Nephron progenitor cell (in vitro differentiated cells): ENCODE results near the gene RFX1.

Experiments used
- DNase-seq: peaks from one replicate; pipeline ENCODE4 v3.0.0; 2021
- H3K27ac Mint-ChIP-seq: 2 replicates; pipeline ENCODE4 v1.8.0; 2021; ENCODE audit warnings: mild to moderate bottlenecking, moderate library complexity, mixed read lengths
- H3K27me3 Mint-ChIP-seq: 2 replicates; pipeline ENCODE4 v1.8.0; 2021; ENCODE audit warnings: mild to moderate bottlenecking, low read depth, mixed read lengths; ENCODE audit not compliant: poor library complexity
- H3K36me3 Mint-ChIP-seq: 2 replicates; pipeline ENCODE4 v1.8.0; 2021; ENCODE audit warnings: low read depth, mixed read lengths
- H3K4me1 Mint-ChIP-seq: 2 replicates; pipeline ENCODE4 v1.8.0; 2021; ENCODE audit warnings: mixed read lengths
- H3K4me3 Mint-ChIP-seq: 2 replicates; pipeline ENCODE4 v1.8.0; 2021; ENCODE audit warnings: mild to moderate bottlenecking, moderate library complexity, mixed read lengths
- H3K9me3 Mint-ChIP-seq: 2 replicates; pipeline ENCODE4 v1.8.0; 2021; ENCODE audit warnings: mild to moderate bottlenecking, moderate library complexity, mixed read lengths
- TF ChIP-seq, protein P1 (sequence below): fragments of 200-600 bp; sonication (generic); IDR thresholded peaks from 2 replicates; pipeline ENCODE4 v1.5.0; 2021; ENCODE audit warnings: antibody characterized with exemption

Gene RFX1

DNA sequence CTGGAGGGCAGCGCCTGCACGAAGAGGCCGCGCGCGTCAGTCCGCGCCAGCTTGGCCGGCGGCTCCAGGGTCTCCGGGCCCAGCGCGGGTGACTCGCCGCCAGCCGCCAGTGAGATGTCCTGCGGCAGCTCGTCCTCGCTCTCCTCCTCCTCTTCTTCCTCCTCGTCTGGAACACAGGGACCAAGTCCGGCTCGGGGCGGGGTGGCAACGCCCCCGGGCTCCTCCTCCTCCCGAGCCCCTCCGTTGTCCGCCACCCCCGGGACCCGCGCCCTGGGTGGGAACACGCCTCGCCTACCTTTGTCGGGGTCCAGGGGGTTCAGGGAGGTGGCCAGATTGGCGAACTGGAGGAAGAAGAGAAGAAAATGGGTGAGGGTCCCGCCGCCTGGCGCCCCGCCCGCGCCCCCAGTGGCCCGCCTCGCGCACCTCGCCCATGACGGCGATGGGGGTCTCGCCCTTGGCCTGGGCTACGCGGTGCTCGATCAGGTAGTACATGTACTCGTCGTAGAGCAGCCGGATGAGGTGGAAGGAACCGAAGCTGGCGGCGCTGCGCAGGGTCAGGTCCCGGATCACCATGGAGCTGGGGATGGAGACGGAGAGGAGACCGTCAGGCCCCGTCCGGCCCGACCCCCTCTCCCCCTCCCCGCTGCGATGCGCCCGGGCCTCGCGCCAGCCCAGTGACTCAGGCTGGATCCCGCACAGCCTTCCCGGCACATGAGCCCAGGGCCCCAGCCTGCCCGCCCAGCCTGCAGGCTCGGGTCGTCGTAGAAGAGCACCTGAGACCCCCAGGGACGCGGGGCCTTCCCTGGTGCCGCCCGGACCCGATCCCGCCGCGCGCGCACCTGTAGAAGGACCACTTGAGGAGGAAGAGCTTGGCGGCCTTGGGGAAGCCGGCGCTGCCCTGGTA is 43.2 kb downstream of the RFX1 start:
- peaks cover 19% of the 10 kb centered on the region for H3K36me3 Mint-ChIP-seq
- H3K9me3 Mint-ChIP-seq = no peaks in the 10 kb centered on the region
- peaks cover 7% of the 10 kb centered on the region for H3K4me1 Mint-ChIP-seq
- H3K4me3 Mint-ChIP-seq = no peak overlapping the region
- TF ChIP-seq, protein P1, sequence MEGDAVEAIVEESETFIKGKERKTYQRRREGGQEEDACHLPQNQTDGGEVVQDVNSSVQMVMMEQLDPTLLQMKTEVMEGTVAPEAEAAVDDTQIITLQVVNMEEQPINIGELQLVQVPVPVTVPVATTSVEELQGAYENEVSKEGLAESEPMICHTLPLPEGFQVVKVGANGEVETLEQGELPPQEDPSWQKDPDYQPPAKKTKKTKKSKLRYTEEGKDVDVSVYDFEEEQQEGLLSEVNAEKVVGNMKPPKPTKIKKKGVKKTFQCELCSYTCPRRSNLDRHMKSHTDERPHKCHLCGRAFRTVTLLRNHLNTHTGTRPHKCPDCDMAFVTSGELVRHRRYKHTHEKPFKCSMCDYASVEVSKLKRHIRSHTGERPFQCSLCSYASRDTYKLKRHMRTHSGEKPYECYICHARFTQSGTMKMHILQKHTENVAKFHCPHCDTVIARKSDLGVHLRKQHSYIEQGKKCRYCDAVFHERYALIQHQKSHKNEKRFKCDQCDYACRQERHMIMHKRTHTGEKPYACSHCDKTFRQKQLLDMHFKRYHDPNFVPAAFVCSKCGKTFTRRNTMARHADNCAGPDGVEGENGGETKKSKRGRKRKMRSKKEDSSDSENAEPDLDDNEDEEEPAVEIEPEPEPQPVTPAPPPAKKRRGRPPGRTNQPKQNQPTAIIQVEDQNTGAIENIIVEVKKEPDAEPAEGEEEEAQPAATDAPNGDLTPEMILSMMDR = no peak
- H3K27me3 Mint-ChIP-seq = peaks cover 4% of the 10 kb centered on the region
- H3K27ac Mint-ChIP-seq = no peak overlapping the region
- DNase-seq = no peak

DNA sequence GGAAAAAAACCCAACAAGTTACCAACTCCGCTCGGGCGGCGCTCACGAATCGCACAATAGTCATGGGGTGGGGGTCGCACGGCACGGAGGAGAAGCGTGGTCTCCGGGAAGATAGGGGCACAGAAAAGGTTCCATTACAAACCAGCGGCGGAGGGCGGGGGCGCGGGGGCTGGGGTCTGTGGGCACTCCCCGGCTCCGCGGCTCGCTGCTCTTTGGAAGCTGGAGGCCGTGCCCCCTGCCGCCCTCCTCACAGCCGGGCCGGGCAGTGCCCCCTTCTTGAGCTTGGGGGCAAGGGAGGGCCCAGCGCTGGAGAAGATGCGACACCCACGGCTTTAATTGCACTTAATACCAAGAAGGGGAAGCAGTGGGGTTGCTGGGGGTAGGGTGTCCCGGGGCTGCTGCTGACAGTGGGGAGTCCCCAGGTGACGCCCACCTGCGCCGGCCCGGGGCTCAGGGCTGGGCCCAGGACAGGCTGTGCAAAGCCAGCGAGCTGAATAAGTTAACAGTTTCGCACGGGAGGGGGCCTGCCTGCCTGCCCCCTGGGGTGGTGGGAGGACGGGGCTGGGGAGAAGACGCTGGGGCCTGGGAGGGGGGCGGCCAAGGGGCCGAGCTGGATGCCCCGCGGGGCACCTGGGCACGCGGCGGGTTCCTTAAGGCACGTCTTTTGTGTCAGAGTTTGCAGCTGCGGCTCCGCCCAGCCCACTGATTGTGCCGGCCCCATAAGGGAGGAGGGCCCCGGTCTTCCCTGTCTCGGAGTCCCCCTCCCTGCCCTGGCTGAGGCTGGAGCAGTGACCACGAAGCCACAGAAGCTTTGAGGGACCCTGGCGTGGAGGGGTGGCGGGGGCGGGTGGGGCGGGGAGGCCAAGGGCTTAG is 44.1 kb downstream of the RFX1 start:
- TF ChIP-seq, protein P1 = no peak
- H3K4me1 Mint-ChIP-seq = peaks cover 7% of the 10 kb centered on the region
- H3K36me3 Mint-ChIP-seq = peaks cover 13% of the 10 kb centered on the region
- no peaks in the 10 kb centered on the region for H3K9me3 Mint-ChIP-seq
- H3K27ac Mint-ChIP-seq = peak overlapping the region; percentile 66
- H3K27me3 Mint-ChIP-seq = peaks cover 4% of the 10 kb centered on the region
- no peak for DNase-seq
- H3K4me3 Mint-ChIP-seq = no peak overlapping the region

DNA sequence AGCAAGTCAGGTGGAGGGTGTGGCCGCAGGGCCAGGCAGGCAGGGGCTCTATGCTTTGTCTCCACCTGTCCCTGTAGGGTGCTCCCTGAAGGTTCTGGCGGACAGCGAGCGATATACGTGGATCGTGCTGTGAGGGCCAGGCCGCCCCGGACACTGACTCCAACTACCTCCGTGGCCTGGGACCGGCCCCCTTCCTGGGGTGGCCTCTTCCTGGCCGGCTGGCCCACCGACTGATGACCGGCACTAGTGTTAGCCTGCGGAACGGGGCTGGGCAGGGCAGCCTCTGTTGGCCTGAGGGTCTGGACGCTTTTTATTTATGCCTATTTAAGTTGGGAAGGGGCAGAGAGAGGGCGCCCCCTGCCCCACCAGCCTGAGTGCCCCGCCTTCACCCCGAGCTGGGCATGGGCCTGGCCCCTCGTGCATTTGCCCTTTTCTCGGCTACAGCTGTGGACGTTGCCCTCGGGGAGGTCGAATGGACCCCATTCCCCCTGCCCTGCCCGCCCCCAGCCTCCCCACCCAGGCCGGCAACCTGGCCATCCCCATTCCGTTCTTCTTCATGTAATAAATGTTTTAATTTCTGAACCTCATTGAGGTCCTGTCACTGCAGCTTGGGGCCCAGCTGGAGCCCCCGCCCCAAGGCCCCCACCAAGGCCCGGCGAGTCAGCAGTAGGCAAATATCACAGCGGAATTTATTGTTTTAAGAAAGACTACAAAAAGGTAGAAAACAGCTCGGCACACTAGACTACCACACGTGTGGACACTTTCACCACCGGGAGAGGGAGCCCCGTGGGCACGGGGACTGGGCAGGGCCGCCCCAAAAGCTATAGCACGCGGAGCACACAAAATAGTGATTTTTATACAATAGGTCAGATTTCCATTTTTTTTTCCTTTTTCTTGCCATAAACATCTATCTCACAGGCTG is 45.0 kb downstream of the RFX1 start:
- Mint-ChIP-seq H3K27me3 (peaks cover 4% of the 10 kb centered on the region), H3K9me3 (no peaks in the 10 kb centered on the region), H3K4me3 (no peak overlapping the region), H3K4me1 (peaks cover 7% of the 10 kb centered on the region), H3K36me3 (peaks cover 21% of the 10 kb centered on the region), H3K27ac (peak overlapping the region; percentile 66)
- TF ChIP-seq, protein P1 = no peak
- no peak for DNase-seq

DNA sequence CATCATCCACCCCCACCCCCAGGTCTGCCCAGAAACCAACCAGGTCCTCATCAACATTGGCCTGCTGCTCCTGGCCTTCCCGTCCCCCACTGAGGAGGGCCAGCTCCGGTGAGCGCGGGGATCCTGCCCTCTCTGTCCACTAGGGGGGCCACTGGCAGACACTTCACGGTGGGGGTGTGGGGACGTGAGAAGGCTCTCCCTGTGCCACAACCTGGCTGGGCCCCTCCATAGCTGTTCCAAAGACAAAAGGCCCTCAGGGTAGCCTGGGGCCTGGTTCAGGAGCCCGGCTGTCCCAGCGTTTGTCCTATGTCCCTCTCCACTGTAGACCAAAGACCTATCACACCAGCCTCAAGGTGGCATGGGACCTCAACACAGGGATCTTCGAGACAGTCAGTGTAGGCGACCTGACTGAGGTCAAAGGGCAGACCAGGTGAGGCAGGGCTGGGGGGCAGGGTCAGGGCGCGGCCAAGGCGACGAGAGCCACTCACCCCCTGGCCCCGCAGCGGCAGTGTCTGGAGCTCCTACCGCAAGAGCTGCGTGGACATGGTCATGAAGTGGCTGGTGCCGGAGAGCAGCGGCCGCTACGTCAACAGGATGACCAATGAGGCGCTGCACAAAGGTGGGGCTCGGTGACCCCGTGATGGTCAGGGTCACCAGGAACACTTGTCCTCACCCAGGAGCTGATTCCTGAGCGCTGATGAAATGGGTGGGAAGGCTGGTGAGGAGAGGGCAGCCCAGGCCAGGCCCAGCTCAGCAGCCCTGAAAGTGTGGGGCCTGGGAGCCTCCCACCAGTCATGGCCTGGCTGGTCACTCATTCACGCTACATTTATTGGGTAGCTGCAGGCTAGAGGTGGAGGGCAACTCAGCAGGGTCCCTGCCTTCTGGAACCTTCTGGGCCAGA is 45.9 kb downstream of the RFX1 start:
- Mint-ChIP-seq H3K4me3 (no peak overlapping the region), H3K4me1 (peaks cover 7% of the 10 kb centered on the region), H3K27me3 (peaks cover 4% of the 10 kb centered on the region), H3K9me3 (no peaks in the 10 kb centered on the region), H3K27ac (peak overlapping the region; percentile 42), H3K36me3 (peaks cover 26% of the 10 kb centered on the region)
- DNase-seq = peak; percentile 38
- TF ChIP-seq, protein P1 = peak; percentile 18
